ENCODE data around the gene ZNF860.

ZNF860 gene

DNA sequence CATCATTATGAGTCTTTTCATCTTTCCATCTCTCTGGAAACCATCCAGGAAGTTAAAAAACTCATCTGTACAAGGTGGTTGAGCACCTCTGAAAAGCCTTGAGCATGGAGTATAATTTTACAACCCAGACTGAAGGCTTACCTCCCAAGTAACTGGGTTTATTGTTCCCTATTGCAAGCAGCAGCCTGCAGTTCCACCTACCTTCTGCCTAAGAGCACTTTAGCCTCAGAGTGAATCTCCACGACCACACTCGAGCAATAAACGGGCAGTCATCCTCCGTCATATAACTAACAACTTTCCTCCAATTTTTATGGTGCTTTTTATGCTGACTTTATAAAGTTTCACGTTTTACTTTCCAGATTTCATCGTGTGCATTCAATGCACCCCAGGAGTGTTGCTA lies 33.3 kb upstream of the ZNF860 start:
- no peaks in the 10 kb centered on the region for H3K36me3 ChIP-seq (replicated peaks in 1 of 2; ENCODE audit: control insufficient read depth in 2 of 2, insufficient read depth in 2 of 2, low read length in 2 of 2)

GRCh38 chr3:31952205-31952604 lies 29.3 kb upstream of the ZNF860 start:
- DNase-seq (ENCODE audit: low spot score): no peak
- Histone ChIP-seq H3K9me3 (replicated peaks in 1 of 2; ENCODE audit: control insufficient read depth in 2 of 2, insufficient read depth in 1 of 2, low read depth in 1 of 2, low read length in 2 of 2) (peaks cover 7 to 9% of the 10 kb centered on the region in 2 donors), H2BK120ac (ENCODE audit: low read depth, low read length) (no peak overlapping the region), H3K18ac (ENCODE audit: low read length) (no peak overlapping the region), H3K4me2 (ENCODE audit: insufficient read depth, low read length, poor library complexity, severe bottlenecking) (no peak overlapping the region), H3K79me1 (ENCODE audit: low read depth, low read length) (no peaks in the 10 kb centered on the region), H2BK12ac (ENCODE audit: low read length) (no peak overlapping the region), H3K27me3 (ENCODE audit: control insufficient read depth in 3 of 3, insufficient read depth in 3 of 3, low read depth in 1 of 3, low read length in 3 of 3) (no peaks in the 10 kb centered on the region), H3K27ac (replicated peaks; ENCODE audit: low read length) (no peak overlapping the region), H2AFZ (ENCODE audit: low read length) (no peak overlapping the region), H3K4me3 (ENCODE audit: low read length in 2 of 2) (no peak overlapping the region), H4K8ac (ENCODE audit: low read depth, low read length) (no peak overlapping the region), H4K91ac (ENCODE audit: low read depth, low read length, poor library complexity) (no peak overlapping the region), H3K23ac (ENCODE audit: low read depth, low read length, poor library complexity) (no peak overlapping the region), H3K14ac (ENCODE audit: low read length) (no peak overlapping the region), H3K9ac (ENCODE audit: low read depth, low read length, poor library complexity) (no peak overlapping the region), H2BK15ac (ENCODE audit: low read length) (no peak overlapping the region), H3K4ac (ENCODE audit: low read length) (no peak overlapping the region), H2BK5ac (ENCODE audit: low read length) (no peak overlapping the region), H3K36me3 (replicated peaks in 1 of 2; ENCODE audit: control insufficient read depth in 2 of 2, insufficient read depth in 2 of 2, low read length in 2 of 2) (no peaks in the 10 kb centered on the region), H3K4me1 (ENCODE audit: control insufficient read depth in 2 of 2, insufficient read depth in 1 of 2, low read depth in 1 of 2, low read length in 2 of 2) (peaks cover 1 to 2% of the 10 kb centered on the region in 2 donors), H2AK5ac (ENCODE audit: low read depth, low read length) (no peak overlapping the region)
- no CpG with 5 or more reads among the region's 4 CpGs for WGBS, 2 donors (ENCODE audit: extremely low coverage in 2 of 2, insufficient read length in 2 of 2, insufficient replicate concordance in 1 of 2)

More for the DNA sequence above, 33.3 kb upstream of the ZNF860 start:
- H3K14ac ChIP-seq (ENCODE audit: low read length): no peak overlapping the region
- no peaks in the 10 kb centered on the region for H3K27me3 ChIP-seq (ENCODE audit: control insufficient read depth in 3 of 3, insufficient read depth in 3 of 3, low read depth in 1 of 3, low read length in 3 of 3)
- no peak overlapping the region for H2AK5ac ChIP-seq (ENCODE audit: low read depth, low read length)
- no peak overlapping the region for H2AFZ ChIP-seq (ENCODE audit: low read length)
- H2BK5ac ChIP-seq (ENCODE audit: low read length): no peak overlapping the region
- DNase-seq (ENCODE audit: low spot score): no peak
- H3K4me1 ChIP-seq (ENCODE audit: control insufficient read depth in 2 of 2, insufficient read depth in 1 of 2, low read depth in 1 of 2, low read length in 2 of 2): peaks cover 2 to 14% of the 10 kb centered on the region in 2 donors
- H3K18ac ChIP-seq (ENCODE audit: low read length): no peak overlapping the region
- no CpG with 5 or more reads among the region's 6 CpGs for WGBS, 2 donors (ENCODE audit: extremely low coverage in 2 of 2, insufficient read length in 2 of 2, insufficient replicate concordance in 1 of 2)
- H3K4ac ChIP-seq (ENCODE audit: low read length): no peak overlapping the region
- H3K9ac ChIP-seq (ENCODE audit: low read depth, low read length, poor library complexity): no peak overlapping the region
- H3K27ac ChIP-seq (replicated peaks; ENCODE audit: low read length): no peak overlapping the region
- no peak overlapping the region for H2BK12ac ChIP-seq (ENCODE audit: low read length)
- H2BK120ac ChIP-seq (ENCODE audit: low read depth, low read length): no peak overlapping the region
- no peak overlapping the region for H3K4me2 ChIP-seq (ENCODE audit: insufficient read depth, low read length, poor library complexity, severe bottlenecking)
- no peaks in the 10 kb centered on the region for H3K79me1 ChIP-seq (ENCODE audit: low read depth, low read length)
- no peak overlapping the region for H3K23ac ChIP-seq (ENCODE audit: low read depth, low read length, poor library complexity)
- H4K8ac ChIP-seq (ENCODE audit: low read depth, low read length): no peak overlapping the region
- H3K4me3 ChIP-seq (ENCODE audit: low read length in 2 of 2): no peak overlapping the region
- H3K9me3 ChIP-seq (replicated peaks in 1 of 2; ENCODE audit: control insufficient read depth in 2 of 2, insufficient read depth in 1 of 2, low read depth in 1 of 2, low read length in 2 of 2): no peaks in the 10 kb centered on the region
- H4K91ac ChIP-seq (ENCODE audit: low read depth, low read length, poor library complexity): no peak overlapping the region
- H2BK15ac ChIP-seq (ENCODE audit: low read length): no peak overlapping the region

DNA sequence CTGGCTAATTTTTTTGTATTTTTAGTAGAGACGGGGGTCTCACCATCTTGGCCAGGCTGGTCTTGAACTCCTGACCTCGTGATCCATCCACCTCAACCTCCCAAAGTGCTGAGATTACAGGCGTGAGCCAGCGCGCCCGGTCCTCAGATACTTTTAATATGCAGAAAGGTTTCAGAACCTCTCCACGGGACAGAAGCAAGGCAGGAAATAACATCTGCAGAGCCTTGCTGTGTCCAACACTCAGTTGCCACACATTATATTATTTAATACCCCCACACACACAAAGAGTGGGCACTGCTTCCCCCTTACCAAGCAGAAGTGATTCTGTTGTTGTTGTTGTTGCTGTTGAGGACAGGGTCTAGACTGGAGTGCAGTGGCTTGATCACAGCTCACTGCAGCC lies 28.5 kb upstream of the ZNF860 start:
- no CpG with 5 or more reads among the region's 7 CpGs for WGBS, 2 donors (ENCODE audit: extremely low coverage in 2 of 2, insufficient read length in 2 of 2, insufficient replicate concordance in 1 of 2)
- H3K4me1 ChIP-seq (ENCODE audit: control insufficient read depth in 2 of 2, insufficient read depth in 1 of 2, low read depth in 1 of 2, low read length in 2 of 2): no peaks in the 10 kb centered on the region

GRCh38 chr3:31953636-31954035 lies 27.9 kb upstream of the ZNF860 start:
- Histone ChIP-seq H2AFZ (ENCODE audit: low read length) (no peak overlapping the region), H4K91ac (ENCODE audit: low read depth, low read length, poor library complexity) (no peak overlapping the region), H2BK120ac (ENCODE audit: low read depth, low read length) (no peak overlapping the region), H3K9ac (ENCODE audit: low read depth, low read length, poor library complexity) (no peak overlapping the region), H3K27me3 (ENCODE audit: control insufficient read depth in 3 of 3, insufficient read depth in 3 of 3, low read depth in 1 of 3, low read length in 3 of 3) (no peaks in the 10 kb centered on the region), H3K9me3 (replicated peaks in 1 of 2; ENCODE audit: control insufficient read depth in 2 of 2, insufficient read depth in 1 of 2, low read depth in 1 of 2, low read length in 2 of 2) (peaks cover 7 to 9% of the 10 kb centered on the region in 2 donors), H3K14ac (ENCODE audit: low read length) (no peak overlapping the region), H2BK12ac (ENCODE audit: low read length) (no peak overlapping the region), H3K36me3 (replicated peaks in 1 of 2; ENCODE audit: control insufficient read depth in 2 of 2, insufficient read depth in 2 of 2, low read length in 2 of 2) (no peaks in the 10 kb centered on the region), H3K27ac (replicated peaks; ENCODE audit: low read length) (no peak overlapping the region), H2AK5ac (ENCODE audit: low read depth, low read length) (no peak overlapping the region), H4K8ac (ENCODE audit: low read depth, low read length) (no peak overlapping the region), H3K4me2 (ENCODE audit: insufficient read depth, low read length, poor library complexity, severe bottlenecking) (no peak overlapping the region), H2BK15ac (ENCODE audit: low read length) (no peak overlapping the region), H3K4me3 (ENCODE audit: low read length in 2 of 2) (no peak overlapping the region), H3K4ac (ENCODE audit: low read length) (no peak overlapping the region), H3K4me1 (ENCODE audit: control insufficient read depth in 2 of 2, insufficient read depth in 1 of 2, low read depth in 1 of 2, low read length in 2 of 2) (no peaks in the 10 kb centered on the region), H3K23ac (ENCODE audit: low read depth, low read length, poor library complexity) (no peak overlapping the region), H2BK5ac (ENCODE audit: low read length) (no peak overlapping the region), H3K18ac (ENCODE audit: low read length) (no peak overlapping the region), H3K79me1 (ENCODE audit: low read depth, low read length) (no peaks in the 10 kb centered on the region)
- no CpG with 5 or more reads among the region's 2 CpGs for WGBS, 2 donors (ENCODE audit: extremely low coverage in 2 of 2, insufficient read length in 2 of 2, insufficient replicate concordance in 1 of 2)
- DNase-seq (ENCODE audit: low spot score): no peak

More for the DNA sequence above, 28.5 kb upstream of the ZNF860 start:
- Histone ChIP-seq H3K18ac (ENCODE audit: low read length) (no peak overlapping the region), H3K27me3 (ENCODE audit: control insufficient read depth in 3 of 3, insufficient read depth in 3 of 3, low read depth in 1 of 3, low read length in 3 of 3) (no peaks in the 10 kb centered on the region), H4K8ac (ENCODE audit: low read depth, low read length) (no peak overlapping the region), H3K9me3 (replicated peaks in 1 of 2; ENCODE audit: control insufficient read depth in 2 of 2, insufficient read depth in 1 of 2, low read depth in 1 of 2, low read length in 2 of 2) (peaks cover 7 to 9% of the 10 kb centered on the region in 2 donors), H3K4me2 (ENCODE audit: insufficient read depth, low read length, poor library complexity, severe bottlenecking) (no peak overlapping the region), H3K4ac (ENCODE audit: low read length) (no peak overlapping the region), H2AK5ac (ENCODE audit: low read depth, low read length) (no peak overlapping the region), H2BK12ac (ENCODE audit: low read length) (no peak overlapping the region), H2AFZ (ENCODE audit: low read length) (no peak overlapping the region), H2BK5ac (ENCODE audit: low read length) (no peak overlapping the region), H3K9ac (ENCODE audit: low read depth, low read length, poor library complexity) (no peak overlapping the region), H3K79me1 (ENCODE audit: low read depth, low read length) (no peaks in the 10 kb centered on the region), H2BK15ac (ENCODE audit: low read length) (no peak overlapping the region), H3K14ac (ENCODE audit: low read length) (no peak overlapping the region), H4K91ac (ENCODE audit: low read depth, low read length, poor library complexity) (no peak overlapping the region), H2BK120ac (ENCODE audit: low read depth, low read length) (no peak overlapping the region), H3K4me3 (ENCODE audit: low read length in 2 of 2) (no peak overlapping the region), H3K23ac (ENCODE audit: low read depth, low read length, poor library complexity) (no peak overlapping the region), H3K36me3 (replicated peaks in 1 of 2; ENCODE audit: control insufficient read depth in 2 of 2, insufficient read depth in 2 of 2, low read length in 2 of 2) (no peaks in the 10 kb centered on the region), H3K27ac (replicated peaks; ENCODE audit: low read length) (no peak overlapping the region)
- no peak for DNase-seq (ENCODE audit: low spot score)

Data from neuronal stem cell (in vitro differentiated cells).